HG03045 (cell line): Measurements from ENCODE around the gene ITLN2.
"Not testable (repeated sequence)": the region's sequence is repeated elsewhere in the genome, so short reads cannot be mapped to it uniquely, and the experiment has no call there.

Experiments
- ATAC-seq: cut with Tn5 transposase; IDR thresholded peaks from one replicate; pipeline ENCODE4 v1.9.1; 2021; ENCODE audit warnings: mild to moderate bottlenecking, moderate library complexity; ENCODE audit not compliant: unreplicated experiment

The ITLN2 gene

DNA sequence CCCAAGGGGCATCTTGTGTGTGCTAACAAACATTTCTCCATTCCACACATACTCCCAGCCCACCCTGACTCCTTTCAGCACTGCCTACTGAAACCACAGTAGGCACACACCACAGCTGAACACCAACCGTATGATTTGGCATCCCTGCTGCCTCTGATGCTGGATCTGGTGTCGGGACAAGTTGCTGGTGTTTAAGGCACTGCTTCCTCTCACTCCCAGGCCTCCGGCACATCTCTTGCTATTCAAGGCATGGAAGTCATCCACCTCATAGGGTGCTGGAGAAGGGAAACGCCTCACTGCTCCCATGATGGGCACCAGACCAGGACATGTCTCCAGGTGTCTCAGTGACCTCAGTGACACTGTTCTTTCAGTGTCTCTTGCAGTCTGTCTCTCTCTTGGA, 2.4 kb upstream of the ITLN2 start:
- ATAC-seq: no peak

DNA sequence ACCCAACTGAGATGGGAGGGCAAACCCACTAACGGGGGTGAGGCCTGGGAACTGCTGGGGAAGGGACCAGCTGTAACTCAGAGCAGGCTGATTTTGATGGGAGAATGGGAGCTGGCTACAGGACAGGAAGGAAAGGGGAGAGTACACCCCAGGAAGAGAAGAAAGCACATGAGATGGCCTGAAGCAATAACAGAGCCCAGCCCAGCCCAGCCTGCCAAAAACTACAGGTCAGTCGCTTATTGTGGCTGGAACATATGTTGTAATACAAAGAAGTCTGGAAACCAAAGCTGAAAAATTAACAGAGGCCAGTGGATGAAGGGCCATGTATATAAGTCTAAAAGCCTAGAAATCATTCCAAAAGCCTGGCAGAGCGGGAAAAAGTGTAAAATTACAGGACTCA, 1.6 kb downstream of the ITLN2 start:
- ATAC-seq: no peak

- ATAC-seq: no peak
Measured at GRCh38 chr1:160952129-160952510, 2.5 kb downstream of the ITLN2 start.

- ATAC-seq: no peak
Measured at GRCh38 chr1:160951443-160952128, 3.0 kb downstream of the ITLN2 start.

DNA sequence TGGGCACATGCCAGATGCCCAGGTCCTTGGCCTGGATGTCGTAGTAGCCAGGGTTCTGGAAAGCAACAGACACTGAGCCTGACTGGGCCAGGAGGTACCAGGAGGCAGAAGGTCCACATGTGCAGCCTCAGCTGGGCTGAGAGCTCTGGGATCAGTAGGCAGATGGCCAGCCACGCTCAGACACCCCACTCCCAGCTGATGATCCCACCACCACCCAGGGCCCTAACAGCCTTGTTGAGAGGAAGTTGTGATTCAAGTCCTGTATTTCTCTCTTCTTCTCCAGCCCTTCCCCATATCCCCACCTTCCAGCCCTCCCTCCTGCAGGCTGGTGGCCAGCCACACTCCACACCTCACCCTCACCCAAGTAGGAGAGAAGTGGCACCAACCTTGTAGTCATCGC, 4.0 kb downstream of the ITLN2 start:
- no peak for ATAC-seq

DNA sequence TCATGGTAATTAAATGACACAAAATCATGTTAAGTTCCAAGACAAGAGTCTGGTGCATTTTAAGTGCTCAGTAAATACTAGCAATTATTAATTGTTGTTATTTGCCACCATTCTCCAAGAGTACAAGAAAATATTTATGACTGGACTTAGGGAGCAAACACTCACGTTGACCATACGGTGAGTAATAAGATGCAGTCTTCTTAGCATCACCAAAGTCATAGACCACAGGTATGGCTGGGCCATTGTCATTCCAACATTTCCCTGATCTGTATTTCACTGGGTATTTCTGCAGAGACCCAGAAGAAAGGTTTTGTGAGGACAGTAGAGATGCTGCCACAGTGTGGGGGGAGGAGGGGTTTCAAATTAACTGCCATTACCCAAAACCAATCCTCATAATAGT, 4.7 kb downstream of the ITLN2 start:
- no peak for ATAC-seq

GRCh38 chr1:160949216-160949880, 5.3 kb downstream of the ITLN2 start:
- ATAC-seq: not testable (repeated sequence)

GRCh38 chr1:160947174-160947759, 7.3 kb downstream of the ITLN2 start:
- ATAC-seq: not testable (repeated sequence)

- ATAC-seq: not testable (repeated sequence)
Measured at GRCh38 chr1:160945881-160946280, 8.7 kb downstream of the ITLN2 start.

DNA sequence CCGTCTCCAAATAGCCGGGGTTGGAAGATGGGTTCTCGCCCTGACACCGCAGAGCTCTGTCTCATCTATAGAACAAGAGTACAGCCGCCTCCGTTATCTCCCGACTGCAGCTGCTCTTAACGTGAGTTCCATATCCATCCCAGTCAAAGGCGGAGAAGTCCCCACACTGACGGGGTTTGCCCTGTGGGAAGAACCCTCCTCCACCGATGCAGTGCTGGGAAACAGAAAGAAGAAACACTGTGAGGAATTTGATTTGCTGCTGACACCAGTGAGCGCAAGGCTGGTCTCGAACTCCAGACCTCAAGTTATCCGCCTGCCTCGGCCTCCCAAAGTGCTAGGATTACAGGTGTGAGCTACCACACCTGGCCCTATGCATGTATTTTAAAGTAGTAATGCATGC, 9.5 kb downstream of the ITLN2 start:
- ATAC-seq: no peak

- ATAC-seq: no peak
Measured at GRCh38 chr1:160942926-160943325, 11.7 kb downstream of the ITLN2 start.

- ATAC-seq: not testable (repeated sequence)
Measured at GRCh38 chr1:160936666-160937065, 17.9 kb downstream of the ITLN2 start.

GRCh38 chr1:160935527-160936258, 18.9 kb downstream of the ITLN2 start:
- ATAC-seq: no peak

DNA sequence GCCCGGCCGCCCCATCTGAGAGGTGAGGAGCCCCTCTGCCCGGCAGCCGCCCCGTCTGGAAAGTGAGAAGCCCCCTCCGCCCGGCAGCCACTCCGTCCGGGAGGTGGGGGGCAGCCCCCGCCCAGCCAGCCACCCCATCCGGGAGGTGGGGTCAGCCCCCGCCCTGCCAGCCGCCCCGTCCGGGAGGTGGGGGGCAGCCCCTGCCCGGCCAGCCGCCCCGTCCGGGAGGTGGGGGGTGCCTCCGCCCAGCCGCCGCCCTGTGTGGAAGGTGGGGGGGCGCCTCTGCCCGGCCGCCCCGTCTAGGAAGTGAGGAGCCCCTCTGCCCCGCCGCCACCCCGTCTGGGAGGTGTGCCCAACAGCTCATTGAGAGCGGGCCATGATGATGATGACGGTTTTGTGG, 21.3 kb downstream of the ITLN2 start:
- ATAC-seq: not testable (repeated sequence)

DNA sequence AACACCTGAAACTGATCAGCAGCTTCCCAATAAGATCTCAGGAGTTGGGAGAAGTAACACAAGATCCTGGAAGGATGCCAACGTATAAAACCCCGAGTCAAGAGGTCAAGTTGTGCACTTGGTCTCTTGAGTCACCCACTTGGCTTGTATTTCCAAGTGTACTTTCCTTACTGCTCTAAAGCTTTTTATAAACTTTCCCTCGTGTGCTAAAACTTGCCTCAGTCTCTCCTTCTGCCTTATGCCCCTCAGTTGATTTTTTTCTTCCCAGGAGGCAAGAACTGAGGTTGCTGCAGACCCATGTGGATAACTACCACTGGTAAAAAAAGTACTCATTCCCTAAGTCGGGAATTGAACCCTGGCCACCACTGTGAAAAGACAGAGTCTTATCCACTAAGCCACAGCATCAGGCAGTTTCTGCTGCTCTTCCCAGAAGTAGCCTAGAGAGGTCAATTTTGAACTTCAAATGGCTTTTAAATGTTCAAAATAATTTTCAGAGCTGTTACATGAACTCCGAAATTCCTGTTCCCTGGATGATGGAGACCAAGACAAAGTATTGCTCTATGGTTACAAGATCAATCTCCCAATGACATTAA, 28.9 kb downstream of the ITLN2 start:
- no peak for ATAC-seq

DNA sequence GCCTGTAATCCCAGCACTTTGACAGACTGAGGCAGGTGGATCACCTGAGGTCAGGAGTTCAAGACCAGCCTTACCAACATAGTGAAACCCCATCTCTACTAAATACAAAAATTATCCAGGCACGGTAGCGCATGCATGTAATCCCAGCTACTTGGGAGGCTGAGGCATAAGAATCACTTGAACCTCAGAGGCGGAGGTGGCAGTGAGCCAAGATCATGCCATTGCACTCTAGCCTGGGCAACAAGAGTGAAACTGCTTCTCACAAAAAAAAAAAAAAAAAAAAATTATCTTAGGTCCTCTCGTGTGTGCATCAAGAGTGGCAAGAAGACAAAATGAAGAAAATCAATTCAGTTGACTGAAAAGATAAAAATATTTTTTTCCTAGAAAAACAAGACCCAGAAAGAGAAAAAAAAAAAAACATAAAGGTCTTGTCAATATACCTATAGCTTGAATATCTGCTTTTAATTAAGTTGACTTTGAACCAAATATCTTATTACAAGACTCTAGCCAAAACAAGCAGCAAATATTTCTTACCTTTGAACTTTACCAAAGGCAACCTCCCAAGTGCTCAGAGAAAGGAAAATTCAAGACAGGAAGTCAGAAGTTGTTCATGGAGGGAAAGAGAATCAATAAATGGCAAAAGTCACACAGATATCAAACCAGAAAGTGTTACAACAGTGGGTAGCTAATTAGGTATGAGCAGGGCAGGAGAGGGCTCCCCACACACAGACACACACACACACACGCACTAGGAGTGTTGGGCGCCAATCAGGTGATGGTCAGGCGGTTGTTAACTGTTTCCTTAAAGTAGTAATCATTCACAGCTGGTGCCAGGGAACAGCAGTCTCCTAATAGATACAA, 29.6 kb downstream of the ITLN2 start:
- no peak for ATAC-seq

DNA sequence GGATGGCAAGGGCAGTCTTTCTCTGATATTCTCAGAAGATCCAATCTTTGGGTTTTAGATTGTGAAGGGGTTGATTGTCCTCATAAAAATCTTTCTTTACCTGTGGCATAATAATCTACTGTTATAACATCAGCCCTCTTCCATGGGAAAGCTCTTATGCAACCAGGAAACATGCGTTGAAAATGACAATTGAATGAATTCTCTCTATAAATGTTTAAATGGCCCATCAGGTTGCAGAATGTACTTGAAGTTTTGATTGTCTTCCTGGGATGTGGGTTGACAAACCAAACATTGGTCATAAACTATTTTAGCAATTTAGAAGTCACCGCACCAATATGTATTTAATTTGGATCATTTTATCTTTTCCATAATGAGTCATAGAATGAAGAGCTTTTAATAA, 37.9 kb downstream of the ITLN2 start:
- no peak for ATAC-seq

DNA sequence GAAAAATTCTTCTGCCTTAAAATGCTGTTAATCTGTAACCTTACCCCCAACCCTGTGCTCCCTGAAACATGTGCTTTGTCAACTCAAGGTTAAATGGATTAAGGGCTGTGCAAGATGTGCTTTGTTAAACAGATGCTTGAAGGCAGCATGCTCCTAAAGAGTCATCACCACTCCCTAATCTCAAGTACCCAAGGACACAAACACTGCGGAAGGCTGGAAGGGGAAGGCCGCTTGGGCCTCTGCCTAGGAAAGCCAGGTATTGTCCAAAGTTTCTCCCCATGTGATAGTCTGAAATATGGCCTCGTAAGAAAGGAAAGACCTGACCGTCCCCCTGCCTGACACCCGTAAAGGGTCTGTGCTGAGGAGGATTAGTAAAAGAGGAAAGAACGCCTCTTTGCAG, 41.4 kb downstream of the ITLN2 start:
- not testable (repeated sequence) for ATAC-seq

DNA sequence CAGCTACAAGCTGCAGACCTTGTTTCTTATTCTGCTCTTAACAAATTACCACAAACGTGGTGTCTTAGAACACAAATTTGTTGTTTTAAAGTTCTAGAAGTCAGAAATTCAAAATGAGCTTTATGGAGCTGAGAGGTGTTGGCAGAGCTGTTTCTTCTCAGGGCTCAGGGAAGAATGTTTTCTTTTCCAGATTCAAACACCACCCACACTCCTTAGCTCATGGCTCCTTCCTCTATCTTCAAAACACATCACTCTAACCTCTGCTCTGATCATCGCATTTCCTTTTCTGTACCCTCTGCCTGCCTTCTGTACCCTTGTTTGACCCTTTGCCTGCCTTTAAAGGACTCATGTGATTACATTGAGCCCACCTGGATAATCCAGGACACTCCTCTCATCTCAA, 42.7 kb downstream of the ITLN2 start:
- no peak for ATAC-seq

DNA sequence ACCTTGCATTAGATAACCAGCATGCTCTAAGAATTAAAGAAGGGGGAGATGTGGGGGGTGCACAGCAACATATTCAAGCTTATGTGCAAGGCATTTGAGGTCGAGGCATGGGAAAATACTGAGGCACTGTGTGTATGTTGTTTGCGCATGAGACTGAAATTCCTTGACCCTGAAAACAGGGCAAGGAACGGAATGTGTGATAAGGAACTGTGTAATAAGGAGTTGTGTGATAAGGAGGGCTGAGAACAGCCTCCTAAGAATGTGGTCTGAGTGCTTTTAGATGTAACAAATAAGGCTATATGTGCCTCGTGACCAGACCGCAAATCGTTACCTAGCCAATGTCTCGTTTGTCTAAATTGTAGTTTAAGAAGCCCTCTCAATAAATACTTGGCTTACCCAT, 43.2 kb downstream of the ITLN2 start:
- ATAC-seq: no peak
